ENCODE measurements around the gene SLC9A3.

Gene SLC9A3

DNA sequence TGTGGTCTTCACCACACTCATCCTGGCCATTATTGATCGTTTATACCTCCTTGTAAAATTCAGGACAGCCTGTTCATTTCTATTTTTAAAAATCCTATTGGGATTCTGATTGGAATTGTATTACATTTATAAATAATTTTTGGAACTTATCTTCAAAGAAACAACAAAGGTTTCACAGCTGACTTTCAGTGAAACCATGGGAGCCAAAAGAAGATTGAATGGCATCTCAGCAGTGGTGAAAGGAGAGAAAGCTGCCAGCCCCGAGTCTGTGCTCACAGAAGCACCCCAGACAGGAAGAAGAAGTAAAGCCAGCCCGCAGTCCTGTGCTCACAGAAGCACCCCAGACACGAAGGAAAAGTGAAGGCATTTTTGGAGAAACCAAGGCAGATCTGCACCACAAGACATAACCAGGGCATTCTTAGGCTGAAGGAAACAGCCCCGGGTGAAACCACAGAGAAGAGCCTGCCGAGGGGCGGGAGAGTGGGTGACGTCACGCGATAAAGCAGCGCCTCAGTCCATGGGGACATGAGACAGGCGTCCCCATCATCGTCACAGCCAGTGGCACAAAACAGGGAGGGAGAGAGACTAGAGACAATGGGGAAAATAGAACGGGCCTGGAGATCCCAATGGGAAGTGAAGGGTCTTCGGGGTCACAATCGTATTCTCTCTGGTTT lies 42.5 kb upstream of the SLC9A3 start:
- ATAC-seq, result no peak
- TF ChIP-seq CREB5 (CRISPR knock-in tag; IDR thresholded peaks at IDR 0.05; ENCODE audit: low read depth) (no peak), ZNF8 (CRISPR knock-in tag; IDR thresholded peaks at IDR 0.05) (no peak)
- TF ChIP-seq, protein P1, sequence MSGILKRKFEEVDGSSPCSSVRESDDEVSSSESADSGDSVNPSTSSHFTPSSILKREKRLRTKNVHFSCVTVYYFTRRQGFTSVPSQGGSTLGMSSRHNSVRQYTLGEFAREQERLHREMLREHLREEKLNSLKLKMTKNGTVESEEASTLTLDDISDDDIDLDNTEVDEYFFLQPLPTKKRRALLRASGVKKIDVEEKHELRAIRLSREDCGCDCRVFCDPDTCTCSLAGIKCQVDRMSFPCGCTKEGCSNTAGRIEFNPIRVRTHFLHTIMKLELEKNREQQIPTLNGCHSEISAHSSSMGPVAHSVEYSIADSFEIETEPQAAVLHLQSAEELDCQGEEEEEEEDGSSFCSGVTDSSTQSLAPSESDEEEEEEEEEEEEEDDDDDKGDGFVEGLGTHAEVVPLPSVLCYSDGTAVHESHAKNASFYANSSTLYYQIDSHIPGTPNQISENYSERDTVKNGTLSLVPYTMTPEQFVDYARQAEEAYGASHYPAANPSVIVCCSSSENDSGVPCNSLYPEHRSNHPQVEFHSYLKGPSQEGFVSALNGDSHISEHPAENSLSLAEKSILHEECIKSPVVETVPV (CRISPR knock-in tag; IDR thresholded peaks at IDR 0.05), result no peak

GRCh38 chr5:565782-566440 lies 41.7 kb upstream of the SLC9A3 start:
- no peak for ATAC-seq
- TF ChIP-seq ESRRG (CRISPR knock-in tag; IDR thresholded peaks at IDR 0.05) (no peak), ZNF565 (CRISPR knock-in tag; conservative IDR thresholded peaks at IDR 0.05; ENCODE audit: low read depth) (no peak), RARB (CRISPR knock-in tag; IDR thresholded peaks at IDR 0.05) (no peak), GLIS3 (CRISPR knock-in tag; IDR thresholded peaks at IDR 0.05) (no peak), ISL1 (CRISPR knock-in tag; IDR thresholded peaks at IDR 0.05) (no peak), ZC3H10 (CRISPR knock-in tag; IDR thresholded peaks at IDR 0.05) (no peak), PATZ1 (CRISPR knock-in tag; IDR thresholded peaks at IDR 0.05; ENCODE audit: borderline replicate concordance) (no peak), ARNTL (CRISPR knock-in tag; IDR thresholded peaks at IDR 0.05; ENCODE audit: borderline replicate concordance, low read depth) (no peak), CREB5 (CRISPR knock-in tag; IDR thresholded peaks at IDR 0.05; ENCODE audit: low read depth) (no peak), ZNF8 (CRISPR knock-in tag; IDR thresholded peaks at IDR 0.05) (no peak), OSR1 (CRISPR knock-in tag; IDR thresholded peaks at IDR 0.05) (no peak), ZFP30 (CRISPR knock-in tag; IDR thresholded peaks at IDR 0.05) (no peak), PPARA (CRISPR knock-in tag; IDR thresholded peaks at IDR 0.05; ENCODE audit: borderline replicate concordance) (no peak), BACH2 (CRISPR knock-in tag; IDR thresholded peaks at IDR 0.05; ENCODE audit: borderline replicate concordance) (no peak), CSDC2 (CRISPR knock-in tag; IDR thresholded peaks at IDR 0.05) (no peak), POU6F1 (CRISPR knock-in tag; IDR thresholded peaks at IDR 0.05; ENCODE audit: borderline replicate concordance, low read depth) (no peak), ZNF70 (CRISPR knock-in tag; IDR thresholded peaks at IDR 0.05) (no peak), TCF4 (CRISPR knock-in tag; IDR thresholded peaks at IDR 0.05; ENCODE audit: borderline replicate concordance) (no peak), SNAI2 (CRISPR knock-in tag; IDR thresholded peaks at IDR 0.05) (no peak)
- TF ChIP-seq, protein P2, sequence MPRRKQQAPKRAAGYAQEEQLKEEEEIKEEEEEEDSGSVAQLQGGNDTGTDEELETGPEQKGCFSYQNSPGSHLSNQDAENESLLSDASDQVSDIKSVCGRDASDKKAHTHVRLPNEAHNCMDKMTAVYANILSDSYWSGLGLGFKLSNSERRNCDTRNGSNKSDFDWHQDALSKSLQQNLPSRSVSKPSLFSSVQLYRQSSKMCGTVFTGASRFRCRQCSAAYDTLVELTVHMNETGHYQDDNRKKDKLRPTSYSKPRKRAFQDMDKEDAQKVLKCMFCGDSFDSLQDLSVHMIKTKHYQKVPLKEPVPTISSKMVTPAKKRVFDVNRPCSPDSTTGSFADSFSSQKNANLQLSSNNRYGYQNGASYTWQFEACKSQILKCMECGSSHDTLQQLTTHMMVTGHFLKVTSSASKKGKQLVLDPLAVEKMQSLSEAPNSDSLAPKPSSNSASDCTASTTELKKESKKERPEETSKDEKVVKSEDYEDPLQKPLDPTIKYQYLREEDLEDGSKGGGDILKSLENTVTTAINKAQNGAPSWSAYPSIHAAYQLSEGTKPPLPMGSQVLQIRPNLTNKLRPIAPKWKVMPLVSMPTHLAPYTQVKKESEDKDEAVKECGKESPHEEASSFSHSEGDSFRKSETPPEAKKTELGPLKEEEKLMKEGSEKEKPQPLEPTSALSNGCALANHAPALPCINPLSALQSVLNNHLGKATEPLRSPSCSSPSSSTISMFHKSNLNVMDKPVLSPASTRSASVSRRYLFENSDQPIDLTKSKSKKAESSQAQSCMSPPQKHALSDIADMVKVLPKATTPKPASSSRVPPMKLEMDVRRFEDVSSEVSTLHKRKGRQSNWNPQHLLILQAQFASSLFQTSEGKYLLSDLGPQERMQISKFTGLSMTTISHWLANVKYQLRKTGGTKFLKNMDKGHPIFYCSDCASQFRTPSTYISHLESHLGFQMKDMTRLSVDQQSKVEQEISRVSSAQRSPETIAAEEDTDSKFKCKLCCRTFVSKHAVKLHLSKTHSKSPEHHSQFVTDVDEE (CRISPR knock-in tag; IDR thresholded peaks at IDR 0.05), result no peak

Measured in SK-N-SH treated with all-trans-retinoic acid at 6 μM for 48 hours (cell line).